SK-N-SH treated with all-trans-retinoic acid at 6 μM for 48 hours (cell line): ENCODE results near the gene BRAT1.

Experiments used
- CREB5 ChIP-seq: fragments of 250-450 bp; sonication (Bioruptor Pico); IDR thresholded peaks from 2 replicates; pipeline ENCODE4 v1.5.1; 2020; ENCODE audit warnings: low read depth, mild to moderate bottlenecking, moderate library complexity
- RARB ChIP-seq: fragments of 250-450 bp; sonication (Bioruptor Pico); IDR thresholded peaks from 2 replicates; pipeline ENCODE4 v1.8.0; 2021; ENCODE audit warnings: mild to moderate bottlenecking, moderate library complexity
- ZFP3 ChIP-seq: fragments of 250-450 bp; sonication (Bioruptor Pico); IDR thresholded peaks from 2 replicates; pipeline ENCODE4 v1.5.0; 2020; ENCODE audit warnings: mild to moderate bottlenecking, moderate library complexity
- ZNF565 ChIP-seq: fragments of 450-650 bp; formaldehyde crosslinking; conservative IDR thresholded peaks from 2 replicates; pipeline ENCODE4 v1.5.0; 2020; ENCODE audit warnings: low read depth, mild to moderate bottlenecking, moderate library complexity

- TF ChIP-seq RARB (no peak), ZFP3 (no peak), ZNF565 (CRISPR knock-in tag) (no peak), CREB5 (CRISPR knock-in tag) (no peak)
Observed at GRCh38 chr7:2558629-2559282, 3.4 kb upstream of the BRAT1 start, which contains the start of gene IQCE.
